Fibroblast of villous mesenchyme (primary cell): Measurements from ENCODE around the gene ASB2. TPM values are rescaled to one million over a fixed set of nuclear protein-coding genes. Genes with fewer than 3 reads are reported as not detected.
A peak's percentile ranks its signal among the peaks of the same experiment; 100 is the strongest.

Experiments
- DNase-seq: peaks from one replicate; pipeline ENCODE4 v3.0.0-alpha.2; 2010; ENCODE audit warnings: low read depth
- H3K4me3 ChIP-seq: 2 replicates; pipeline ENCODE4 v1.5.1; 2011; ENCODE audit warnings: low read depth, mild to moderate bottlenecking, low read length
- CTCF ChIP-seq: IDR thresholded peaks from 2 replicates; pipeline ENCODE4 v1.5.1; 2012; ENCODE audit warnings: low read depth, mild to moderate bottlenecking, low read length; ENCODE audit not compliant: insufficient read depth
- total RNA-seq: library from RNA; depleted of rRNA; stranded (reverse); fragments of >200 nt; gene quantifications from 2 replicates; pipeline ENCODE4 v1.2.3, GENCODE V29; 2012

ASB2 gene
- total RNA-seq, 1 donor, result 0.86 TPM

- no peak for DNase-seq
- peak; percentile 11 for TF ChIP-seq CTCF
- no peak overlapping the region for H3K4me3 ChIP-seq
These were observed 5.8 kb downstream of the ASB2 start for GRCh38 chr14:93970585-93970964.

GRCh38 chr14:93969082-93969828 lies 7.1 kb downstream of the ASB2 start:
- H3K4me3 ChIP-seq, result no peak overlapping the region
- DNase-seq, result no peak
- no peak for TF ChIP-seq CTCF

DNA sequence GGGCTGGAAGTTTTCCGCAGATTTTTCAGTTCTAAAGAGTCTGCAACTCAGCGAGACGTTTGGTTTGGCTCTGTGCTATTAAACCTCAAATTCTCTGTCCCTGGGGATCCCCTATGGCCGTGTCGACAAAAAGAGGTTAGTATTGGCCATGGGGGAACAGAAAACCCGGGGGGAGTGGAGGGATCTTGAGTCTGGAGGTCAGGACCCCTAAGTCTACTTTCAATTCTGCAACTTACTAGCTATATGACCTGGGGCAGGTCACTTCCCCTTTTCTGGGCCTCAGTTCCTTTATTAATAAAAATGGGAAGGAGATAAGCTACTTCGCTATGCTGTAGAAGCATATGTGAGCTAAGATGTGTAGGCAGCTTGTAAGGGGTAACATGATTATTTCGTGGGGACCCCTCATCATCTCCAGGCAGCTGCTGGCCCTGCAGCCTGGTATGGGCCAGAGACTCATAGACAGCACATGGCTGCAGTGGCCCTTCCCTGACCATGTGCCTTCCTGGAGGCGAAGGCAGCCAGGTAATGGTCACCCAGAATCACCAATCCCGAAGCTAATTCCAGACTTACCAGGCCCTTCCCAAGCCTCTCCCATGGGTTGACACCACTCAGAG lies 8.6 kb downstream of the ASB2 start:
- H3K4me3 ChIP-seq, result no peak overlapping the region
- TF ChIP-seq CTCF, result no peak
- DNase-seq, result no peak

DNA sequence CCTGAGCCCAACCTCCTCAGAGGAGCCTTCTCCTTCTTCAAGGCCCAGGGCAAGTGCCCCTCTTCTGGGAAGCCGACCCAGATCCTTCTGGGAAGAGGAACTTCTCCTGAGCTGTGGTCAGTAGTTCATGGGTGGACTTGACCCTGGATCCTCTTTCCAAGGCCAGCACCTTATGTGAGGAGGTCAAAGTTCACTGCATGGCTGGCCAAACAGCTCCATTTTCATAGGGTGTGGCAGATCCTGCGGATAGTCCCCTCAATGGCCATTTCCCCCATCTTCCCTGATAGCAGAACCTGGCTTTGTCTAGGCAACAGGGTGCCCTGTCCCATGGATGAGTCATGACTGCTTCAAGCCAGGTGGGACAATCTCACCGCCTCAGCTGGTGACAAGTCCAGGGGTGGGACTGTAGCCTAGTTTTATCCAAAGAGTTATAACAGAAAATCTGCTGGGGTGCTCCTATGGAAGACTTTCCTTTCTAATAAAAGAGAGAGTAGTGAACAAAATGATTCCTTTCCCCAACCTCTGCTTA lies 10.4 kb downstream of the ASB2 start:
- no peak for TF ChIP-seq CTCF
- DNase-seq, result no peak
- no peak overlapping the region for H3K4me3 ChIP-seq

DNA sequence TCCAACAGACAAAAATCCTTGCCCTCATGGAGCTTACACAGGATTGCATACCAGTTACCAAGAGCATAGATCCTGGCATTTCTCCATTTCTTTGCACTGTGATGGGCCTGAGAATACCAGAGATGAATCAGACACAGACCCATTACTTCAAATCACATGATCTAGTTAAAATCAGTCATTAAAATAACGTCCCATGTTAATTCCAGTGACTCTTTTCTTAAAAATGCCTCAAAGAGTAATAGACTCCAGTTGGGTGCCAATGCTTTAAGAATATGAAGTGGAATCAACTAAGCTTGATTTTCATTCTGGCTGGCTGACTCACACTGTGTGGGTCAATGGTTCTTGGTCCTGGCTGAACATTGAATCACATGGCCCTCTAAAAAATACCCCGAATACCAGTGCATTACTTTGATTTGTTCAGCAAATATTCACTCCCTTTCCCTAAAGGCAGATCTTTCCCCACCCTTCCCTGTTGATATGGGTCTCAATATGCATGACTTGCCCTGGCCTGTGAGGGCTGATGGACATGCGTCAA lies 11.0 kb downstream of the ASB2 start:
- TF ChIP-seq CTCF, result no peak
- peak; percentile 80 for DNase-seq
- H3K4me3 ChIP-seq, result no peak overlapping the region

DNA sequence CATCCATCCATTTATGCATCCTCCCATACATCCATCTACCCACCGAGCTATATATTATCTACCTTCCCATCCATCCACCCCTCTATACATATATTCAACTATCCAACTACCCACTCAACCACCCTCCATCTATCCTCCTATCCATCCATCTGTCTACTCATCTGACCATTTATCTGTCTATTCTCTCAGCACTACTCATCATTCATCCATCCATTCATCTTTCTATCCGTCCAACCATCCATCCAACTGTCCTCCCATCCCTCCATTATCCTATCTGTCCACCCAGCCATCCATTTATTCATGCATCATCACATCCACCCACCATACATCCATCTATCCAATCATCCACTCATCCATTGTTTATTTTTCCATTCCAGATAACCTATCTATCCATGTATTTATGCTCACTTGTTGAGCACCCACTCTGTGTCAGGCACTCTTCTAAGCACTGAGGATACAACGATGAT lies 11.5 kb downstream of the ASB2 start:
- H3K4me3 ChIP-seq, result no peak overlapping the region
- DNase-seq, result no peak
- TF ChIP-seq CTCF, result no peak
